ENCODE measurements around the gene SLC35F6.
"Not testable (repeated sequence)": the region's sequence is repeated elsewhere in the genome, so short reads cannot be mapped to it uniquely, and the experiment has no call there.

The SLC35F6 gene

GRCh38 chr2:26744953-26745352, 19.1 kb upstream of the SLC35F6 start:
- H3K9me2 ChIP-seq (replicated peaks; ENCODE audit: insufficient read depth, low read length): no peaks in the 10 kb centered on the region
- H3K27me3 ChIP-seq (replicated peaks; ENCODE audit: insufficient read depth, low read length): peaks cover 39% of the 10 kb centered on the region
- H3K27ac ChIP-seq (ENCODE audit: low read length): no peak overlapping the region
- H3K9ac ChIP-seq (ENCODE audit: low read length): no peak overlapping the region
- no peaks in the 10 kb centered on the region for H3F3A ChIP-seq (ENCODE audit: insufficient read depth, low read length)
- H3K9me3 ChIP-seq (replicated peaks; ENCODE audit: insufficient read depth, low read length): no peaks in the 10 kb centered on the region
- H2AFZ ChIP-seq (ENCODE audit: low read length): no peak overlapping the region
- no peak for TF ChIP-seq CTCF (IDR thresholded peaks at IDR 0.05; ENCODE audit: low read length)
- no peak for TF ChIP-seq EZH2phosphoT487 (IDR thresholded peaks at IDR 0.05; ENCODE audit: low read length)
- TF ChIP-seq EZH2 (optimal IDR thresholded peaks at IDR 0.05; ENCODE audit: low read depth, low read length): no peak
- H3K4me3 ChIP-seq (ENCODE audit: low read length): no peak overlapping the region
- H3K4me1 ChIP-seq (ENCODE audit: low read length): no peaks in the 10 kb centered on the region
- no peaks in the 10 kb centered on the region for H3K36me3 ChIP-seq (replicated peaks; ENCODE audit: insufficient read depth, low read length)
- no peak for DNase-seq
- H3K79me2 ChIP-seq (ENCODE audit: low read length): no peaks in the 10 kb centered on the region
- H3K4me2 ChIP-seq (ENCODE audit: low read depth, low read length): no peak overlapping the region
- no peaks in the 10 kb centered on the region for H4K20me1 ChIP-seq (ENCODE audit: insufficient read depth, low read length)

DNA sequence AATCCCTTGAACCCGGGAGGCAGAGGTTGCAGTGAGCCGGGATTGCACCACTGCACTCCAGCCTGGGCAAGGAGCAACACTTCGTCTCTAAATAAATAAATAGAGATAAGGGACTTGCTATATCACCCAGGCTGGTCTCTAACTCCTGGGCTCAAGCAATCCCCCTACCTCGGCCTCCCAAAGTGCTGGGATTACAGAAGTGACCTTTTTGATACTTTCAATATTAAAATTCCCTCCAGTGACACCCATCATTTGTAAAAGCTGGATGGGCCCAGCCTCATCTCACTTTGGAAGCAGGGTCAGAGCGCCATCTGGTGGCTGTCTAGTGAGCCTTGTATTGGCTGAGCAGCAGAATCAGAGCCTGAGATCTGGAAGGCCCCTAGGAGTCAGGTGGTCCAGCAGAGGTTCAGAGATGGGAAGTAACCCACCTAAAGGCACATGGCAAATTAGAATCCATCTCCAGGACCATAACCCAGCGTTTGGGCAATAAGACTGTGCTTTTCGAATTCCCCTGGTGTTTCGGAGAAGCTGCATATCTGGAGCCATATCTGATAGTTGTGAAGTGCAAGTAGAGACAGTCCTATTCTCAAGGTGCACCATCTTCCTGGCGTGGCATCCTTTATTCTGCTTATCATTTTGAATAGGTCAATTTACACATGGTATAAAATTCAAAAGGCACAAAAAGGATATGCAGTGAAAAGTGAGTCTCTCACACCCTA, 18.3 kb upstream of the SLC35F6 start:
- Histone ChIP-seq H3K4me3 (ENCODE audit: low read length) (no peak overlapping the region), H2AFZ (ENCODE audit: low read length) (no peak overlapping the region), H4K20me1 (ENCODE audit: insufficient read depth, low read length) (no peaks in the 10 kb centered on the region), H3K9me2 (replicated peaks; ENCODE audit: insufficient read depth, low read length) (no peaks in the 10 kb centered on the region), H3K79me2 (ENCODE audit: low read length) (no peaks in the 10 kb centered on the region), H3K4me1 (ENCODE audit: low read length) (no peaks in the 10 kb centered on the region), H3F3A (ENCODE audit: insufficient read depth, low read length) (no peaks in the 10 kb centered on the region), H3K9me3 (replicated peaks; ENCODE audit: insufficient read depth, low read length) (no peaks in the 10 kb centered on the region), H3K36me3 (replicated peaks; ENCODE audit: insufficient read depth, low read length) (no peaks in the 10 kb centered on the region), H3K4me2 (ENCODE audit: low read depth, low read length) (no peak overlapping the region), H3K27ac (ENCODE audit: low read length) (no peak overlapping the region), H3K27me3 (replicated peaks; ENCODE audit: insufficient read depth, low read length) (peaks cover 32% of the 10 kb centered on the region), H3K9ac (ENCODE audit: low read length) (no peak overlapping the region)
- TF ChIP-seq EZH2 (optimal IDR thresholded peaks at IDR 0.05; ENCODE audit: low read depth, low read length) (no peak), CTCF (IDR thresholded peaks at IDR 0.05; ENCODE audit: low read length) (peak; percentile 91), EZH2phosphoT487 (IDR thresholded peaks at IDR 0.05; ENCODE audit: low read length) (no peak)
- DNase-seq: peak; percentile 72

GRCh38 chr2:26746934-26747333, 17.1 kb upstream of the SLC35F6 start:
- H3K79me2 ChIP-seq (ENCODE audit: low read length): no peaks in the 10 kb centered on the region
- no peak overlapping the region for H3K4me3 ChIP-seq (ENCODE audit: low read length)
- H4K20me1 ChIP-seq (ENCODE audit: insufficient read depth, low read length): no peaks in the 10 kb centered on the region
- H3K9me2 ChIP-seq (replicated peaks; ENCODE audit: insufficient read depth, low read length): no peaks in the 10 kb centered on the region
- H3K27me3 ChIP-seq (replicated peaks; ENCODE audit: insufficient read depth, low read length): peaks cover 26% of the 10 kb centered on the region
- TF ChIP-seq CTCF (IDR thresholded peaks at IDR 0.05; ENCODE audit: low read length): no peak
- no peak for TF ChIP-seq EZH2phosphoT487 (IDR thresholded peaks at IDR 0.05; ENCODE audit: low read length)
- no peak for TF ChIP-seq EZH2 (optimal IDR thresholded peaks at IDR 0.05; ENCODE audit: low read depth, low read length)
- no peak overlapping the region for H3K27ac ChIP-seq (ENCODE audit: low read length)
- no peaks in the 10 kb centered on the region for H3K9me3 ChIP-seq (replicated peaks; ENCODE audit: insufficient read depth, low read length)
- H3K9ac ChIP-seq (ENCODE audit: low read length): no peak overlapping the region
- H3K4me1 ChIP-seq (ENCODE audit: low read length): no peaks in the 10 kb centered on the region
- H3K36me3 ChIP-seq (replicated peaks; ENCODE audit: insufficient read depth, low read length): no peaks in the 10 kb centered on the region
- DNase-seq: no peak
- no peak overlapping the region for H3K4me2 ChIP-seq (ENCODE audit: low read depth, low read length)
- no peaks in the 10 kb centered on the region for H3F3A ChIP-seq (ENCODE audit: insufficient read depth, low read length)
- H2AFZ ChIP-seq (ENCODE audit: low read length): no peak overlapping the region

- not testable (repeated sequence) for H3K79me2 ChIP-seq (ENCODE audit: low read length); DNase-seq; H3K4me1 ChIP-seq (ENCODE audit: low read length); H3K36me3 ChIP-seq (replicated peaks; ENCODE audit: insufficient read depth, low read length); H3K9me3 ChIP-seq (replicated peaks; ENCODE audit: insufficient read depth, low read length); H3K9ac ChIP-seq (ENCODE audit: low read length); H3K9me2 ChIP-seq (replicated peaks; ENCODE audit: insufficient read depth, low read length); H2AFZ ChIP-seq (ENCODE audit: low read length); H3F3A ChIP-seq (ENCODE audit: insufficient read depth, low read length); H4K20me1 ChIP-seq (ENCODE audit: insufficient read depth, low read length); H3K27me3 ChIP-seq (replicated peaks; ENCODE audit: insufficient read depth, low read length); H3K27ac ChIP-seq (ENCODE audit: low read length); H3K4me3 ChIP-seq (ENCODE audit: low read length); H3K4me2 ChIP-seq (ENCODE audit: low read depth, low read length)
Observed at GRCh38 chr2:26749787-26750420, 14.2 kb upstream of the SLC35F6 start.

DNA sequence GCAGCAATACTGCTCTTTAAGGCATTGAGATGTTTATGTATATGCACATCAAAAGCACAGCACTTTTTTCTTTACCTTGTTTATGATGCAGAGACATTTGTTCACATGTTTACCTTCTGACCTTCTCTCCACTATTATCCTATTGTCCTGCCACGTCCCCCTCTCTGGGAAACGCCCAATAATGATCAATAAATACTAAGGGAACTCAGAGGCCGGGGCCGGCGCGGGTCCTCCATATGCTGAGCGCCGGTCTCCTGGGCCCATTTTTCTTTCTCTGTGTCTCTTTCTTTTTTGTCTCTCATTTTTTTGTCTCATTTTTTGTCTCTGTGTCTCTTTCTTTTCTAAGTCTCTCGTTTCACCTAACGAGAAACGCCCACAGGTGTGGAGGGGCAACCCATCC, 13.6 kb upstream of the SLC35F6 start:
- H3K4me3 ChIP-seq (ENCODE audit: low read length); H3K36me3 ChIP-seq (replicated peaks; ENCODE audit: insufficient read depth, low read length); H3K79me2 ChIP-seq (ENCODE audit: low read length); H2AFZ ChIP-seq (ENCODE audit: low read length); H3K27me3 ChIP-seq (replicated peaks; ENCODE audit: insufficient read depth, low read length); DNase-seq; H3K4me1 ChIP-seq (ENCODE audit: low read length); H3K9me3 ChIP-seq (replicated peaks; ENCODE audit: insufficient read depth, low read length); H3K9me2 ChIP-seq (replicated peaks; ENCODE audit: insufficient read depth, low read length); H3K27ac ChIP-seq (ENCODE audit: low read length); H4K20me1 ChIP-seq (ENCODE audit: insufficient read depth, low read length); H3K4me2 ChIP-seq (ENCODE audit: low read depth, low read length); H3F3A ChIP-seq (ENCODE audit: insufficient read depth, low read length); H3K9ac ChIP-seq (ENCODE audit: low read length): not testable (repeated sequence)

Data from MM.1S (cell line).